DMS 273 (cell line): ENCODE results near the gene EFCAB11.
A peak's percentile ranks its signal among the peaks of the same experiment; 100 is the strongest.

Experiments used
- DNase-seq: peaks from one replicate; lab custom pipeline; 2025; ENCODE audit not compliant: unreplicated experiment; lab: John Stamatoyannopoulos, UW

Gene EFCAB11

GRCh38 chr14:89870316-89870715 is 84.2 kb downstream of the EFCAB11 start:
- DNase-seq = no peak

GRCh38 chr14:89869606-89870005 is 84.9 kb downstream of the EFCAB11 start:
- DNase-seq = no peak

DNA sequence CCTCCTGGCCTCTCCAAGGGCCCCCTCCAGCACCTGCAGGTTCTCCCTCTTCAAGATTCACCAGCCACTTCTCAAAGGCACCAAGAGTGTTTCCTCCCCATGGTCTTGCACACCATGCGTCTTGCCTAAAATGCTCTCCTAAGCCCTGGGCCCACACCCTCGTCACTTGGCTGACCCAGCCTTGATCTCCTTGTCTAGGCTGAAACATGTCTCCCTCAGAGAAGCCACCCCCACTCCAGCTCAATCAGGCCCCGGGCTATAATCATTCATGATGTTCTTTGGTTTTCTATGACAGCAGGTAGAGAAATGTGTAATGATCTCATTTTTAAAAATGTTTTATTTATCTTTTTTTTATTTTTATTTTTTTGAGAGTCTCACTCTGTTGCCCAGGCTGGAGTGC is 88.1 kb downstream of the EFCAB11 start:
- DNase-seq = no peak

GRCh38 chr14:89865153-89865552 is 89.4 kb downstream of the EFCAB11 start:
- DNase-seq = no peak

DNA sequence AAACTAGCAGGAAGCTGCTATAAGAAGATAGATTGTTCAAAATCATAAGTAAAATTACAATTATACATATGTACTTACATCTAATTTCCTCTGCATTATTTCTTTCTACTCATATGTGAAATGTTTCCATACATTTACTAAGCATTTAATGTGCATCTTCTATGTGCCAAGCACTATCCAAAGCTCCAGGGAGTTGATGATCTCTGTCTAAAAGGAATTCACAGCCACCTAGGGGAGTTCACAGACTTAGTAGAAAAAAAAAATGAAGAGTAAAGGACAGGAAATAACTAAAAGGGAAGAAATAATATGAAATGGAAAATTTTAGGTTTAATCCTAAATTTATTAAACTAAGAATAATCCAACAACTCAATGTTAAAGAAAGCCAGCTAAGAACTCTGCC is 91.7 kb downstream of the EFCAB11 start:
- no peak for DNase-seq

GRCh38 chr14:89861630-89862029 is 92.9 kb downstream of the EFCAB11 start:
- DNase-seq = no peak

GRCh38 chr14:89858089-89858488 is 96.4 kb downstream of the EFCAB11 start:
- DNase-seq = no peak

GRCh38 chr14:89856871-89857345 is 97.6 kb downstream of the EFCAB11 start:
- no peak for DNase-seq

DNA sequence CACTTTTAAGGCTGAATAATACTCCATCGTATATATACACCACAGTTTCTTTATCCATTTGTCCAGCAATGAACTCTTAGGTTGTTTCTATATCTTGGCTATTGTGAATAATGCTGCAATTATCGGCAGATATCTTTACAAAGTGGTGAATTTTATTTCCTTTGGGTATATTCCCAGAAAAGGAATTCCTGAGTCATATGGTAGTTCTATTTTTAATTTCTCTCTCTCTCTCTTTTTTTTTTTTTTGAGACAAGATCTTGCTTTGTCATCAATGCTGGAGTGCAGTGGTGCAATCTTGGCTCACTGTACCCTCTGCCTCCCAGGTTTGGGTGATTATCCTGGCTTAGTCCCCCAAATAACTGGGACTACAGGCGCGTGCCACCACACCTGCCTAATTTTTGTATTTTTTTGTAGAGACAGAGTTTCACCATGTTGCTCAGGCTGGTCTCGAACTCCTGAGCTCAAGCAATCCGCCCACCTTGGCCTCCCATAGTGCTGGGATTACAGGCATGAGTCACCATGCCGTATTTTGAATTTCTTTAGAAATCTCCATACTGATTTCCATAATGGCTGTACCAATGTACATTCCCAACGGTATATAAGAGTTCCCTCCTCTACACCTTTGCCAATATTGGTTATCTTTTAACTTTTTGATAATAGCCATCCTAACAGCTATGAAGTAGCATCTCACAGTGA is 98.4 kb downstream of the EFCAB11 start:
- DNase-seq = no peak

- DNase-seq = peak; percentile 63
Observed at GRCh38 chr14:89853936-89854693, 100.4 kb downstream of the EFCAB11 start.

DNA sequence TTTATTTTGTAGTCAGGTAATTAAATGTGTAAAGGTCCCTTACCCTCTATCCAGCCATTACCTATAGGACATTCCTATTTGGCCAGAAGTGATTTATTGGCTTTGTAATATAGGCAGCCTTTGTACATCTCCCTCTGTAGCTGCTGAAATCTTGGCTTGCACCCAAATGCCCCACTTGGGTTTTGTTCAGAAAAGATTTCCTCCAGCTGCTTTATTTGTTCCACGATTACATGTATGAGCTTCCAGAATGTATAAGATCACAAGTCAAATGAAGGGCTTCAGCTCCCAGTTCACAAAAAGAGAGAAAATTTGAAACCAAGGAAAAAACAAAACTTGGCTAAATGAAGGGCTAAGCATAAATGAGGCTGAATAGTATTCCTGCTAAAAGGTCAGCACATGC is 103.4 kb downstream of the EFCAB11 start:
- DNase-seq = peak; percentile 40

- DNase-seq = no peak
Observed at GRCh38 chr14:89849931-89850330, 104.6 kb downstream of the EFCAB11 start.

DNA sequence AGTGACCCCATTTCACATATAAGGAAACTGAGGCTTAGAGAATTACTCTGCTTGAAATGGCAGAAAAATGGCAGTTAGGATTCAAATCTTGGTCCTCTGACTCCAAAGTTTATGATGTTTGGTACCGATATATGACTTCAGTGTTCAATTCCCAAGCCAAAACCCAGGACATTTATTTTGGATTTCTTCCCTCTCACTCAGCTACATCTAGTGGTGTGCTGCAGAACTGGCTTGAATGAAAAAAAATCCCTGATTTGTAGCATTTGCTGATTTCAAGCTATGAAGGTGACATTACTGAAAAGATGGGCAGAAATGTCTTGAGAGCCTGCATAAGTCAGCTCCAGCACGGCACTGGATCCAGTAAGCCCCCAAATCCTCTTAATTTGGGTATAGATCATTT is 106.4 kb downstream of the EFCAB11 start:
- peak; percentile 20 for DNase-seq

DNA sequence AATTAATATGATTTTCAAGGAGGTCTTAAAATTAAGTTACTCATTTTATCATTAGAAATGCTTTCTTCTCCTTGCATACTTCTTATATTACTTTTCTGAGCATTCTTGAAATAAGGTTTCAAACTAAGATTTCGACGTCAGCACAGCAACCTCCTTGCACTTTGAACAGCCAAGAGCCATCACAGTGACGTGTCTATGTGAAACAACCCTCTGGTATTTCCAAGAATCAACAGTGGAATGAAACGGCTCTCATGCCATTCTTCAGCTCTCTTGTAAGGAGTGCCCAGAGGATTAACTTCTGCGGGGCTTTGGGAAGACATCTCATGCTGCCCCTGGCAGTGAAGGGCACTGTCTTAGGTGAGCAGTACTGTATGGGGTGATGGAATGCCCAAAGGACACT is 109.2 kb downstream of the EFCAB11 start:
- DNase-seq = no peak

DNA sequence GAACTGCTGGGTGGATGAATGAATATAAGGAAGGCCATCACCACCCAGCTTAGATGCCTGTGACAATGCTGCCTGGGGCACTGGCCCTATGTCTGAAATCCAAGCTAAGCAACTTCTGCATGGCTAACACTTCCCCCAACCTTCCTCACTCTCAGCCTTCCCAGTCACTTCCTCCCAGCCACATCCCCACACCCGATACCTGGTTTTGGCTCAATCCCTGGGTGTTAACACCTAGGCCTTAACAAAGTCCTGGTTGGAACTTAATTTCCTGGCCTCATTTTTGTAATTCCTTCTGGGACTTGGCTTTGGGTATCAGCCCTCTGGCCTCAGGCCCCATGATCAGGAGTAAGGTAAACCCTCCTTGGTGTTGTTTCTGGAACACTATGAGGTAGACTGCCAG is 110.0 kb downstream of the EFCAB11 start:
- no peak for DNase-seq

DNA sequence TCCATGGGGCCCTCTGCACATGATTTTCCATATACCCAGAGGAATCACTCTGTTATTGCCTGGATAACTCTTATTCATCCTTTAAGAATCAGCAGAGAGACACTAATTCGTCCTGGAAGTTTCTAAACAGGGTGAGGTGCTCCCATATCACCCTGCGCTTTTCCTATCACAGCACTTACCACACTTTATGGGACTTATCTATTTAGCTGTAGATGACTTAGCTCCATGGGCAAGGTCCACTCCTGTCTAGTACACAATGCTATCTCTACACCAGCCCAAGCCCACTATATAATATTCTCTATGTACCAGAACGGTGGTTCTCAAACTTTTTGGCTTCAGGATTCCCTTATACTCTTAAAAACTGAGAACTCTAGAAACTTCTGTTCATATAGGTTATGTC is 111.7 kb downstream of the EFCAB11 start:
- DNase-seq = no peak

GRCh38 chr14:89841851-89842250 is 112.7 kb downstream of the EFCAB11 start:
- DNase-seq = no peak

DNA sequence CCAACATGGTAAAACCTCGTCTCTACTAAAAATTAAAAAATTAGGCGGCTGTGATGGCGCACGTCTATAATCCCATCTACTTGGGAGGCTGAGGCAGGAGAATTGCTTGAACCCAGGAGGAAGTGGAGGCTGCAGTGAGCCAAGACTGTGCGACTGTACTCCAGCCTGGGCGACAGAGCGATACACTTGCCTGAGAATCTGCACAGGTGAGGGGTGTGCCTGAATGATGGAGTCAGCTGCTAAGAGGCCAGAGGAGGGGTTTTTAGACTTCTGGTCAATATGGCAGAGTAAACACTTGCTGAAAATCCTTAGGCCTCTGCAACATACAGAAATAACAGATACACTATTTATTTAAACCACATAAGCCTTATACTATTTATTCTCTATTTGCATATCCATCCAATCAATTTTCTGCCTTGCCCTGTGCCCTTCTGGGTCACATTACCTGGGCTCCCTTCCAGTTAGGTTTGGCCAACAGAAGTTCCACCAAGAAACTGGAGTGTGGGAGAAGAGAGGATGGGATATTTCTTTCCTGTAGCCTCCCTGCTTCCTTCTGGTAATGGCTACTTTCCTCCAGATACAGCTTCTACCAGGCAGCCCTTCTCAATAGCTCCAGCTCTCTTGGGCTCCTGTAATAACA is 117.6 kb downstream of the EFCAB11 start:
- no peak for DNase-seq

DNA sequence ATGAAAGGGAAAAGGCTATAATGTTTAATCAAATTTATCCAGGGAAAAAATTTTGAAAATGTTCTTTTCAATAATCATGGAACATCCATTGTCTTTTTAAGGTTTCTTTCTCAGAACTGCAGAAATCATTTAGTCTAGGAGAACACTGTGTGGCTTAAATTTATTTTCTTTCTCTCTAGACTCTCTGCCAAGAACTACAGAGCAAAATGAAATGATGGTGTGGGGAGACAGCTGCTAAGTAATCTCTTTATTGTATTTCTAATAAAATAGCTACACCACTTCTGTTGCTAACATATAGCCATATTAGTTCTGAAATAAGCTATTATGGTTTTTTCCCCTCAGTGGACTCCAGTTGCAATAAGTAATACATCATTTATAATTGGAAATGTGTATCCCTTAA is 120.9 kb downstream of the EFCAB11 start:
- no peak for DNase-seq

DNA sequence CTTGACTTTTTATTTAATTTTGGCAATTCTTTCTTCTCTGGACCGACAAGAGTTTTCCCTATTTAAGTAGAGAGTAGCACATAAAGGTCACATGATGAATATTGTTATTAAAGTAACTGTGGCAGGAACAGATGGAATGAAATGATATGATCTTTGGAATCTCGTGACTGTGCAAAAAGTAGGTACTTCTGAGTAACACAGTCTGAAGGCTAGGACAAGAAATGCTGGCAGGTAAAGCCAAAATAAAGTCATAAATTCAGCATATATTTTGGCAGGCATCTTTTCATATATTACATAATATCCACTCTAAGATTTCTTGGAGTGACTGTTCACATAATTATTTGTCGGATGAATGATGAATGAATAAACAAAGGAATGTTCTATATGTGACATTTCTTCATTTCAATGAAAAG is 121.4 kb downstream of the EFCAB11 start:
- peak; percentile 29 for DNase-seq

DNA sequence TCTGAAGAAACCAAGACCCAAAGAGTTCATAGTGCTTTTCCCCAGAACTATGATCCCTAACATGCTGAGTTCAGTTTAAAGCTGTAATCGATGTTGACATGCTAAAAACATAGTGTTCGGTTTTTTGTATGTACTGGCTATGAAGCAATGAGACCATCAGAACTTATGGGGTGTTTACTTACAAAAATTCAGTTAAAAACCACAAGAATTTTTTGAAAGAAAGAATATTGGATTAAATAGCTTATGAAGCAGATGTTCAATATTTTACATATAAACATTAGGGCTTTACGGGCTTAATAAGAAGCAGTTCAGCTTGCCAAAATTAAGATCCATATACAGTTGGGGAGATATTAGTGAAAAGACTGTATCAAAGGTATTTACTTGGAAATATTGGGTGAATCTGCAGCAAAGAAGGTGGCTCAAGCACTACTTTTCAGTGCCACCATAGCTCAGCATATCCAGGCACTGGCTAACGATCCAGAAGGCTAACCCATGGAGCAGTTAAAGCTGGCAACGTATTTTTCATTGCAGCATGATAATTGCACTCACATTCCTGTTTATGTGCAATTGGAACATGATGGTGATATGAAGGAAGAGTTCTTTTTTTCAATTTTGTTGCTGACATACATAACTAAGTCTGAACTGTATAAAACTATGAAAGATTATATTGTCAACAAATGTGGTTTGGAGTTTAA is 125.9 kb downstream of the EFCAB11 start:
- peak; percentile 21 for DNase-seq
